GM19463 (cell line): ENCODE results near the gene AGAP1.

Experiments
- ATAC-seq: cut with Tn5 transposase; IDR thresholded peaks from one replicate; pipeline ENCODE4 v1.9.1; 2021; ENCODE audit warnings: mild to moderate bottlenecking, moderate library complexity; ENCODE audit not compliant: unreplicated experiment

The AGAP1 gene

GRCh38 chr2:235493775-235494715, at the start of gene AGAP1:
Gene AGAP1 (plus strand): TSS chr2:235494043.
- ATAC-seq = no peak

- no peak for ATAC-seq
Measured at GRCh38 chr2:235444101-235444597, 49.7 kb upstream of the AGAP1 start.

- no peak for ATAC-seq
Measured at GRCh38 chr2:235445116-235445515, 48.7 kb upstream of the AGAP1 start.

GRCh38 chr2:235446082-235446481, 47.8 kb upstream of the AGAP1 start:
- ATAC-seq = no peak

- no peak for ATAC-seq
Measured at GRCh38 chr2:235447210-235447609, 46.6 kb upstream of the AGAP1 start.

- no peak for ATAC-seq
Measured at GRCh38 chr2:235449568-235449967, 44.3 kb upstream of the AGAP1 start.

- ATAC-seq = no peak
Measured at GRCh38 chr2:235453605-235454151, 40.2 kb upstream of the AGAP1 start.

GRCh38 chr2:235458839-235459273, 35.0 kb upstream of the AGAP1 start:
- no peak for ATAC-seq

- ATAC-seq = no peak
Measured at GRCh38 chr2:235460548-235461047, 33.2 kb upstream of the AGAP1 start.

- no peak for ATAC-seq
Measured at GRCh38 chr2:235461763-235462414, 32.0 kb upstream of the AGAP1 start.

- ATAC-seq = no peak
Measured at GRCh38 chr2:235462415-235462790, 31.4 kb upstream of the AGAP1 start.

GRCh38 chr2:235463893-235464292, 29.9 kb upstream of the AGAP1 start:
- ATAC-seq = no peak

GRCh38 chr2:235467588-235467987, 26.3 kb upstream of the AGAP1 start:
- ATAC-seq = no peak

- ATAC-seq = no peak
Measured at GRCh38 chr2:235468978-235469655, 24.7 kb upstream of the AGAP1 start.

- ATAC-seq = no peak
Measured at GRCh38 chr2:235471186-235471747, 22.6 kb upstream of the AGAP1 start.

GRCh38 chr2:235472443-235472842, 21.4 kb upstream of the AGAP1 start:
- no peak for ATAC-seq

GRCh38 chr2:235478609-235479008, 15.2 kb upstream of the AGAP1 start:
- no peak for ATAC-seq

- ATAC-seq = no peak
Measured at GRCh38 chr2:235479604-235480003, 14.2 kb upstream of the AGAP1 start.

- no peak for ATAC-seq
Measured at GRCh38 chr2:235480614-235481013, 13.2 kb upstream of the AGAP1 start.

- ATAC-seq = no peak
Measured at GRCh38 chr2:235483313-235483712, 10.5 kb upstream of the AGAP1 start.

GRCh38 chr2:235485362-235485761, 8.5 kb upstream of the AGAP1 start:
- no peak for ATAC-seq
